ENCODE measurements around the gene RNF2. TPM values are rescaled to one million over a fixed set of nuclear protein-coding genes. Genes with fewer than 3 reads are reported as not detected.
"Not testable (repeated sequence)": the region's sequence is repeated elsewhere in the genome, so short reads cannot be mapped to it uniquely, and the experiment has no call there.

RNF2 gene
- total RNA-seq (2014; rRNA removed; shearing (Covaris generic)) (17.5 and 17.8 TPM in 2 replicates), total RNA-seq (2022) (20.7 and 24.7 TPM in 2 replicates), Bru-seq, nascent RNA (percentile 81 among the genes with signal in this experiment), BruChase-seq, experiment 1, labeled RNA remaining after a 6-hour chase (percentile 74 among the genes with signal in this experiment), BruChase-seq, experiment 2, labeled RNA remaining after a 2-hour chase (percentile 78 among the genes with signal in this experiment)
- long read RNA-seq, transcript RNF2-202 (7 exons, 3,606 nt), result major isoform, 19 of 23 reads
- long read RNA-seq, partial matches to known transcripts, result 0 of 23 reads
- long read RNA-seq, other reads (novel, unspliced or antisense), result 2 of 23 reads

DNA sequence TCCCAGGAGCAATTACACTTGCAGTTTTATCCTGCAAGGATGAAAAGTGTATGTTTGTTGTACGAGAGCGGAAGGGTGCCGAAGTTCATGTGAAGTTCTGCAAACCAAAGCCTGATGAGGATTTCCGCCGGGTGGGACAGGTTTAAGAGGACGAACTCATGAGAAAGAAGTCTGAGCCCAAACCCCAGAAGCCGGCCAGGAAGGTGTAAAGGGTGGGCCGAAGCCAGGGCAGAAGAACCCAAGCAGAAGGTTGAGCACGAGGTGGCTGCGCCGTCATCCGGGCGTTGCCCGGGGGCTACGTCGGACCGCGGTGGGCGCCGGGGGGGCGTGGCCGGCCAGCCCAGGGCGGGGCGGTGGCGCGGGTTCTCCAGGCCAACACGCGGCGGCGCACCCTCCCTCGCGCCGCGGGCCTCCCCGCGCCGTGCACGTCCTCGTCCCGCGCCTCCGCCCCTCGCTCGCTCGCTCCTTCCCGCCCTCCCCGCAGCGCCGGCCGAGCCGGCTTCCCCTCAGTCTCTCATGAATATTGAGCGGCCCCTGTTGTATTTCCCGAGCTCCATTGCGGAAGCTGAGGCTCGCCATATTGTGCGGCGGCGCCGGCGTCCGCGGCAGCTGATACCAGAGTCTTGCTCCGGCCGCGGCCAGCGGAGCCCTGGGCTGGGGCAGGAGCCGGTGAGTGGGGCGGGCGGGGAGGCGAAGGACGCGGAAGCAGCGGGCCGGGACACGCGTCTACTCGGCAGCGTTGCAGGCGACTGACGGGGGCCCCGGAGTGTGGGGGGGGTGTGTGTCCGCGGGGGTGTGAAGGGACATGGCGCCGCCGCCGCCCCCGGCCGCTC lies at the start of gene RNF2:
RNF2 (plus strand) TSS at position 578 of the 833 bp plus-strand sequence. CDS start 41,996 bp downstream, outside the sequence.
- Histone ChIP-seq H3K79me2 (ENCODE audit: insufficient read depth, low read depth, low read length) (peaks cover 41% of the 10 kb centered on the region), H3K9me2 (ENCODE audit: insufficient read depth, low read length) (no peaks in the 10 kb centered on the region), H3K36me3 (ENCODE audit: insufficient read depth, low read length) (no peaks in the 10 kb centered on the region), H3K9me3 (ENCODE audit: low read length) (no peaks in the 10 kb centered on the region), H3K4me1 (ENCODE audit: insufficient read depth, low read length, poor library complexity, severe bottlenecking) (peaks cover 11% of the 10 kb centered on the region), H3K4me2 (ENCODE audit: low read length) (peak within 1 kb of the TSS; percentile 87), H3K27ac (ENCODE audit: low read depth, low read length, poor library complexity, severe bottlenecking) (no peak within 1 kb of the TSS), H2AFZ (ENCODE audit: low read length) (peak within 1 kb of the TSS; percentile 74), H3K4me3 (ENCODE audit: low read depth, low read length, poor library complexity, severe bottlenecking) (peak within 1 kb of the TSS; percentile 87), H4K20me1 (ENCODE audit: insufficient read depth, low read length) (peaks cover 24% of the 10 kb centered on the region)
- intact Hi-C loops (cut with micrococcal nuclease; ENCODE audit: unreplicated experiment), result loop anchor here (1.0 to 10.0 kb wide), 6 partner anchors 112 to 990 kb away; partner anchors contain the start of genes EDEM3, IVNS1ABP, SWT1 and TSEN15
- CTCF ChIA-PET (ENCODE audit: unreplicated experiment), result interaction anchor here (0.6 to 1.8 kb wide), 4 partner anchors 10 to 244 kb away, joined by 3 to 8 read pairs (median 5); no protein-coding TSS in a partner anchor
- POLR2A ChIA-PET, result interaction anchor here (0.6 to 1.5 kb wide), 16 partner anchors 11 to 776 kb away, joined by 3 to 6 read pairs (median 3); partner anchors contain the start of genes IVNS1ABP, SWT1 and TRMT1L
- BruUV-seq (replicated peaks), result no TSS peak
- DNase-seq (ENCODE audit: low spot score), result peak; percentile 87
- no peak for TF ChIP-seq EZH2phosphoT487 (IDR thresholded peaks at IDR 0.05; ENCODE audit: borderline replicate concordance, low read depth, low read length)
- TF ChIP-seq, protein P1, sequence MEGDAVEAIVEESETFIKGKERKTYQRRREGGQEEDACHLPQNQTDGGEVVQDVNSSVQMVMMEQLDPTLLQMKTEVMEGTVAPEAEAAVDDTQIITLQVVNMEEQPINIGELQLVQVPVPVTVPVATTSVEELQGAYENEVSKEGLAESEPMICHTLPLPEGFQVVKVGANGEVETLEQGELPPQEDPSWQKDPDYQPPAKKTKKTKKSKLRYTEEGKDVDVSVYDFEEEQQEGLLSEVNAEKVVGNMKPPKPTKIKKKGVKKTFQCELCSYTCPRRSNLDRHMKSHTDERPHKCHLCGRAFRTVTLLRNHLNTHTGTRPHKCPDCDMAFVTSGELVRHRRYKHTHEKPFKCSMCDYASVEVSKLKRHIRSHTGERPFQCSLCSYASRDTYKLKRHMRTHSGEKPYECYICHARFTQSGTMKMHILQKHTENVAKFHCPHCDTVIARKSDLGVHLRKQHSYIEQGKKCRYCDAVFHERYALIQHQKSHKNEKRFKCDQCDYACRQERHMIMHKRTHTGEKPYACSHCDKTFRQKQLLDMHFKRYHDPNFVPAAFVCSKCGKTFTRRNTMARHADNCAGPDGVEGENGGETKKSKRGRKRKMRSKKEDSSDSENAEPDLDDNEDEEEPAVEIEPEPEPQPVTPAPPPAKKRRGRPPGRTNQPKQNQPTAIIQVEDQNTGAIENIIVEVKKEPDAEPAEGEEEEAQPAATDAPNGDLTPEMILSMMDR (conservative IDR thresholded peaks at IDR 0.05; ENCODE audit: low read length), result no peak

DNA sequence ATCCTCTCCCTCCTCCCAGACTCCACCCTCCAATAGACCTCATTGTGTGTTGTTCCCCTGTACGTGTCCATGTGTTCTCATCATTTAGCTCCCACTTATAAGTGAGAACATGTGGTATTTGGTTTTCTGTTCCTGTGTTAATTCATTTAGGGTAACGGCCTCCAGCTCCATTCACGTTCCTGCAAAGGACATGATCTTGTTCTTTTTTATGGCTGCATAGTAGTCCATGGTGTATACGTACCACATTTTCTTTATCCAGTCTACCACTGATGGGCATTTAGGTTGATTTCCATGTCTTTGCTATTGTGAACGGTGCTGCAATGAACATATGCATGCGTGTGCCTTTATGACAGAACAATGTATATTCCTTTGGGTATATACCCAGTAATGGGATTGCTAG lies 45.4 kb upstream of the RNF2 start:
- H3K9me2 ChIP-seq (ENCODE audit: insufficient read depth, low read length); H3K4me1 ChIP-seq (ENCODE audit: insufficient read depth, low read length, poor library complexity, severe bottlenecking); H3K79me2 ChIP-seq (ENCODE audit: insufficient read depth, low read depth, low read length); intact Hi-C loops (cut with micrococcal nuclease; ENCODE audit: unreplicated experiment); H3K9me3 ChIP-seq (ENCODE audit: low read length); H3K4me2 ChIP-seq (ENCODE audit: low read length); H3K27ac ChIP-seq (ENCODE audit: low read depth, low read length, poor library complexity, severe bottlenecking); H4K20me1 ChIP-seq (ENCODE audit: insufficient read depth, low read length); H2AFZ ChIP-seq (ENCODE audit: low read length); DNase-seq (ENCODE audit: low spot score); H3K36me3 ChIP-seq (ENCODE audit: insufficient read depth, low read length); H3K4me3 ChIP-seq (ENCODE audit: low read depth, low read length, poor library complexity, severe bottlenecking); BruUV-seq (replicated peaks); CTCF ChIA-PET (ENCODE audit: unreplicated experiment): not testable (repeated sequence)
- POLR2A ChIA-PET, result interaction anchor here (0.5 to 1.0 kb wide), 2 partner anchors 12 to 183 kb away, joined by 3 read pairs; no protein-coding TSS in a partner anchor

DNA sequence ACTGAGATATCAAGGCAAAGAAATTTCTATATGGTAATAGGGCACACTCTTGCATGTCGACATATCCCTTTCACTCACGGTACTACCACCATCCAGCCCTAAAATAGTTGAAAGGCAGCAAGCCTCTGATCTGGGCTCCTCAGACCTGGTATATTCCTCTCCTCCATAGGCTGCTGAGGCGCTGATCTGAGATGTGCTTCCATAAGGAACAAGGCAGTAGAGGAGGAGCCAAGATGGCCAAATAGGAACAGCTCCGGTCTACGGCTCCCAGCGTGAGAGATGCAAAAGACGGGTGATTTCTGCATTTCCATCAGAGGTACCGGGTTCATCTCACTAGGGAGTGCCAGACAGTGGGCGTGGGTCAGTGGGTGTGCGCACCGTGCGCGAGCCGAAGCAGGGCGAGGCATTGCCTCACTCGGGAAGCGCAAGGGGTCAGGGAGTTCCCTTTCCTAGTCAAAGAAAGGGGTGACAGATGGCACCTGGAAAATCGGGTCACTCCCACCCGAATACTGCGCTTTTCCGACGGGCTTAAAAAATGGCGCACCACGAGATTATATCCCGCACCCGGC lies 44.0 kb upstream of the RNF2 start:
- H3K36me3 ChIP-seq (ENCODE audit: insufficient read depth, low read length); intact Hi-C loops (cut with micrococcal nuclease; ENCODE audit: unreplicated experiment); H4K20me1 ChIP-seq (ENCODE audit: insufficient read depth, low read length); CTCF ChIA-PET (ENCODE audit: unreplicated experiment); H3K79me2 ChIP-seq (ENCODE audit: insufficient read depth, low read depth, low read length); H3K4me3 ChIP-seq (ENCODE audit: low read depth, low read length, poor library complexity, severe bottlenecking); H3K9me2 ChIP-seq (ENCODE audit: insufficient read depth, low read length); H2AFZ ChIP-seq (ENCODE audit: low read length); H3K4me2 ChIP-seq (ENCODE audit: low read length); DNase-seq (ENCODE audit: low spot score); BruUV-seq (replicated peaks); POLR2A ChIA-PET; H3K9me3 ChIP-seq (ENCODE audit: low read length); H3K27ac ChIP-seq (ENCODE audit: low read depth, low read length, poor library complexity, severe bottlenecking); H3K4me1 ChIP-seq (ENCODE audit: insufficient read depth, low read length, poor library complexity, severe bottlenecking): not testable (repeated sequence)

Measured in OCI-LY7 (cell line).